MM.1S (cell line): Measurements from ENCODE around the gene CDADC1.

ENCODE experiments used
- DNase-seq: peaks from one replicate; pipeline ENCODE4 v3.0.0-alpha.2; 2015
- H2AFZ ChIP-seq: fragments of 300-600 bp; sonication (generic); 2 replicates; pipeline ENCODE4 v1.6.0; 2016; ENCODE audit warnings: antibody characterized with exemption, low read length
- H3F3A ChIP-seq: fragments of 300-600 bp; sonication (generic); 2 replicates; pipeline ENCODE4 v1.6.1; 2016; ENCODE audit warnings: mild to moderate bottlenecking, antibody characterized with exemption, low read length, moderate library complexity, mixed read lengths; ENCODE audit not compliant: insufficient read depth
- H3K27ac ChIP-seq: fragments of 300-600 bp; sonication (generic); 2 replicates; pipeline ENCODE4 v1.5.1; 2016; ENCODE audit warnings: mild to moderate bottlenecking, low read length
- H3K27me3 ChIP-seq: fragments of 300-600 bp; sonication (generic); replicated peaks from 2 replicates; pipeline ENCODE4 v1.6.0; 2016; ENCODE audit warnings: low read length; ENCODE audit not compliant: insufficient read depth
- H3K36me3 ChIP-seq: fragments of 300-600 bp; sonication (generic); replicated peaks from 2 replicates; pipeline ENCODE4 v1.6.1; 2016; ENCODE audit warnings: mild to moderate bottlenecking, low read length, mixed read lengths; ENCODE audit not compliant: insufficient read depth
- H3K4me1 ChIP-seq: fragments of 300-600 bp; sonication (generic); 2 replicates; pipeline ENCODE4 v1.6.1; 2016; ENCODE audit warnings: low read length, mixed read lengths
- H3K4me2 ChIP-seq: fragments of 300-600 bp; sonication (generic); 2 replicates; pipeline ENCODE4 v1.6.0; 2016; ENCODE audit warnings: low read depth, low read length
- H3K4me3 ChIP-seq: fragments of 300-600 bp; sonication (generic); 2 replicates; pipeline ENCODE4 v1.5.1; 2016; ENCODE audit warnings: low read length, mixed read lengths
- H3K79me2 ChIP-seq: fragments of 300-600 bp; sonication (generic); 2 replicates; pipeline ENCODE4 v1.6.1; 2016; ENCODE audit warnings: mixed run types, low read length, mixed read lengths
- H3K9ac ChIP-seq: fragments of 300-600 bp; sonication (generic); 2 replicates; pipeline ENCODE4 v1.6.1; 2016; ENCODE audit warnings: low read length, mixed read lengths
- H3K9me2 ChIP-seq: fragments of 300-600 bp; sonication (generic); replicated peaks from 2 replicates; pipeline ENCODE4 v1.6.1; 2016; ENCODE audit warnings: mild to moderate bottlenecking, low read length, mixed read lengths; ENCODE audit not compliant: insufficient read depth
- H3K9me3 ChIP-seq: fragments of 300-600 bp; sonication (generic); replicated peaks from 2 replicates; pipeline ENCODE4 v1.6.1; 2016; ENCODE audit warnings: mild to moderate bottlenecking, low read length, mixed read lengths; ENCODE audit not compliant: insufficient read depth
- H4K20me1 ChIP-seq: fragments of 300-600 bp; sonication (generic); 2 replicates; pipeline ENCODE4 v1.6.1; 2016; ENCODE audit warnings: mild to moderate bottlenecking, low read length, moderate library complexity, mixed read lengths; ENCODE audit not compliant: insufficient read depth
- EZH2 ChIP-seq: fragments of 300-600 bp; sonication (generic); optimal IDR thresholded peaks from 2 replicates; pipeline ENCODE3; 2017; ENCODE audit warnings: low read depth, mild to moderate bottlenecking, antibody characterized with exemption, low read length, mixed read lengths
- EZH2phosphoT487 ChIP-seq: fragments of 300-600 bp; sonication (generic); IDR thresholded peaks from 2 replicates; pipeline ENCODE4 v1.6.1; 2018; ENCODE audit warnings: antibody characterized with exemption, low read length
- TF ChIP-seq, protein P1 (sequence below): fragments of 300-600 bp; sonication (generic); IDR thresholded peaks from 2 replicates; pipeline ENCODE4 v1.5.1; 2016; ENCODE audit warnings: antibody characterized with exemption, low read length, mixed read lengths

Gene CDADC1

DNA sequence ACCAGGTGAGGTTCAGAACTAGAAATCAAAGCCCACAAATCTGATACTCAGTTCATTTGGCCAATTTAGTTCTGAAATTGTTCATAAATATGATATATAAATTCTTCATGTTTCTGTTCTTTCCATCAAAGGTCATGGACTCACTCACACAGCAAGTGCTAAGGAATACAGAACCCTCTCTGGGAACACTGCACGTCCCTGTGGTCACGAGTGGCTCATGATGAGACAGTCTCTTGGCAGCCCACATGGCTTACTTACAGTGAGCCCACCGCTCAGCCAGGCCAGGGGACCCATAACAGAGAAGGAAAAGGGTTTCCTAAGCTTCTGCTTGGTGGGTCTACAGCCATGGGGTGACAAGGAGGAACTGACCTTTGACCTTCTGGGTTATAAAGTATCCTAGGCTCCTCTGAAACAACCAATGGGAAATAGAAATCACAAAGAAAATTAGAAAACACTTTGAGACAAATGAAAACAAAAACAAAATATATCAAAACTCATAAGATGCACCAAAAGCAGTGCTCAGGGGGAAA is 67.4 kb downstream of the CDADC1 start:
- H3K9ac ChIP-seq = no peak overlapping the region

DNA sequence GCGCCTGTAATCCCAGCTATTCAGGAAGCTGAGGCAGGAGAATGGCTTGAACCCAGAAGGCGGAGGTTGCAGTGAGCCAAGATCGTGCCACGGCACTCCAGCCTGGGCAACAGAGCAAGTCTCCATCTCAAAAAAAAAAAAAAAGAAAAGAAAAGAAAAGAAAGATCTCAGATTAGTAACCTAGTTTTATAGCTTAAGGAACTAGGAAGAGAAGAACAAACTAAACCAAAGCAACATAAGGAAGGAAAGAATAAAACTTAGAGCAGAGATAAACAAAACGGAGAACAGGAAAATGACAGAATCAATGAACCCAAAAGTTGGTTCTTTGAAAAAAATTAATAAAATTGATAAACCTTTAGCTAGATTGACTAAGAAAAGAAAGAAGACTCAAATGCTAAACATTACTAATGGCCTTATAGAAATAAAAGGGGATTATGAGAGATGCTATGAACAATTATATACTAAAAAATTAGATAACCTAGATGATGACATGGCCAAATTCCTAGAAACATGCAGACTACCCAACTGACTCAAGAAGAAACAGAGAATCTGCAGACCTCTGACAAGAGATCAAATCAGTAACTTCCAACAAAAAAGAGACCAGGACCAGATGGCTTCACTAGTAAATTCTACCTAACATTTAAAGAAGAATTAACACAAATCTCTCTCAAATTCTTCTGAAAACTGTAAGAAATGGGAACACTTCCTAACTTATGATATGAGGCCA is 68.2 kb downstream of the CDADC1 start:
- H3K27ac ChIP-seq = no peak overlapping the region
- H3K79me2 ChIP-seq = no peaks in the 10 kb centered on the region
- H3K4me2 ChIP-seq = no peak overlapping the region
- H3K9ac ChIP-seq = no peak overlapping the region
- no peaks in the 10 kb centered on the region for H4K20me1 ChIP-seq
- no peaks in the 10 kb centered on the region for H3K9me3 ChIP-seq
- H3K9me2 ChIP-seq = no peaks in the 10 kb centered on the region
- no peak overlapping the region for H3K4me3 ChIP-seq
- H3K27me3 ChIP-seq = no peaks in the 10 kb centered on the region
- H3K36me3 ChIP-seq = no peaks in the 10 kb centered on the region
- H3K4me1 ChIP-seq = no peaks in the 10 kb centered on the region
- H3F3A ChIP-seq = no peaks in the 10 kb centered on the region
- DNase-seq = no peak
- TF ChIP-seq EZH2phosphoT487 (no peak), EZH2 (no peak)
- TF ChIP-seq, protein P1, sequence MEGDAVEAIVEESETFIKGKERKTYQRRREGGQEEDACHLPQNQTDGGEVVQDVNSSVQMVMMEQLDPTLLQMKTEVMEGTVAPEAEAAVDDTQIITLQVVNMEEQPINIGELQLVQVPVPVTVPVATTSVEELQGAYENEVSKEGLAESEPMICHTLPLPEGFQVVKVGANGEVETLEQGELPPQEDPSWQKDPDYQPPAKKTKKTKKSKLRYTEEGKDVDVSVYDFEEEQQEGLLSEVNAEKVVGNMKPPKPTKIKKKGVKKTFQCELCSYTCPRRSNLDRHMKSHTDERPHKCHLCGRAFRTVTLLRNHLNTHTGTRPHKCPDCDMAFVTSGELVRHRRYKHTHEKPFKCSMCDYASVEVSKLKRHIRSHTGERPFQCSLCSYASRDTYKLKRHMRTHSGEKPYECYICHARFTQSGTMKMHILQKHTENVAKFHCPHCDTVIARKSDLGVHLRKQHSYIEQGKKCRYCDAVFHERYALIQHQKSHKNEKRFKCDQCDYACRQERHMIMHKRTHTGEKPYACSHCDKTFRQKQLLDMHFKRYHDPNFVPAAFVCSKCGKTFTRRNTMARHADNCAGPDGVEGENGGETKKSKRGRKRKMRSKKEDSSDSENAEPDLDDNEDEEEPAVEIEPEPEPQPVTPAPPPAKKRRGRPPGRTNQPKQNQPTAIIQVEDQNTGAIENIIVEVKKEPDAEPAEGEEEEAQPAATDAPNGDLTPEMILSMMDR = no peak
- H2AFZ ChIP-seq = no peak overlapping the region

More for the DNA sequence above, 67.4 kb downstream of the CDADC1 start:
- Histone ChIP-seq H3K79me2 (no peaks in the 10 kb centered on the region), H3K4me1 (no peaks in the 10 kb centered on the region), H3K27ac (no peak overlapping the region), H3F3A (no peaks in the 10 kb centered on the region), H3K9me2 (no peaks in the 10 kb centered on the region), H3K36me3 (no peaks in the 10 kb centered on the region), H2AFZ (no peak overlapping the region), H3K4me3 (no peak overlapping the region), H3K9me3 (no peaks in the 10 kb centered on the region), H4K20me1 (no peaks in the 10 kb centered on the region), H3K4me2 (no peak overlapping the region), H3K27me3 (no peaks in the 10 kb centered on the region)
- TF ChIP-seq EZH2 (no peak), EZH2phosphoT487 (no peak)
- TF ChIP-seq, protein P1 = no peak
- no peak for DNase-seq

DNA sequence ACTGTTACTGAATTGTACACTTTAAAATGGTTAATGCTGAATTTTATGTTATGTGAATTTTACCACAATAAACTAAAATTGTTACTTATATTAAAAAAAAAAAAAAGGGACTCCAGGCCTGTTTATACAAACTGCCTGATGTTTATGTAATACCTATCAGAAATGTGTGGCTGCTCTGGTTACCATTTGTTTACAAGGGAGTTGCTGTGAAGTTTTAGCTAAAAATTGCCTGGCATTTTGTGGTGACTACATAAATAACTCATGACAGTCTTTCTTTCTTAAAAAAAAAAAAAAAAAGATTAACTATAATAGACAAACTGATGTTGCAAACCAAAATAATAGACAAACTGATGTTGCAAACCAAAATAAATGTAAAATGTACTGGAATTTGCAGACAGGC is 71.8 kb downstream of the CDADC1 start:
- Histone ChIP-seq H3K27ac (no peak overlapping the region), H3K27me3 (no peaks in the 10 kb centered on the region), H3F3A (no peaks in the 10 kb centered on the region), H3K4me1 (no peaks in the 10 kb centered on the region), H3K9me3 (no peaks in the 10 kb centered on the region), H3K9ac (no peak overlapping the region), H3K36me3 (no peaks in the 10 kb centered on the region), H3K79me2 (no peaks in the 10 kb centered on the region), H3K4me3 (no peak overlapping the region), H2AFZ (no peak overlapping the region), H3K4me2 (no peak overlapping the region), H4K20me1 (no peaks in the 10 kb centered on the region), H3K9me2 (no peaks in the 10 kb centered on the region)
- DNase-seq = no peak
- no peak for TF ChIP-seq EZH2phosphoT487
- TF ChIP-seq EZH2 = no peak
- TF ChIP-seq, protein P1 = no peak
